GM15510 (cell line): ENCODE measurements around the gene TIMP4.

Experiments
- POLR2A ChIP-seq: IDR thresholded peaks from 3 replicates; pipeline ENCODE4 v1.6.1; 2011; ENCODE audit warnings: borderline replicate concordance; ENCODE audit not compliant: insufficient read length; ENCODE audit errors: extremely low read depth

TIMP4 gene

GRCh38 chr3:12190221-12190807 is 31.6 kb upstream of the TIMP4 start:
- no peak for TF ChIP-seq POLR2A

DNA sequence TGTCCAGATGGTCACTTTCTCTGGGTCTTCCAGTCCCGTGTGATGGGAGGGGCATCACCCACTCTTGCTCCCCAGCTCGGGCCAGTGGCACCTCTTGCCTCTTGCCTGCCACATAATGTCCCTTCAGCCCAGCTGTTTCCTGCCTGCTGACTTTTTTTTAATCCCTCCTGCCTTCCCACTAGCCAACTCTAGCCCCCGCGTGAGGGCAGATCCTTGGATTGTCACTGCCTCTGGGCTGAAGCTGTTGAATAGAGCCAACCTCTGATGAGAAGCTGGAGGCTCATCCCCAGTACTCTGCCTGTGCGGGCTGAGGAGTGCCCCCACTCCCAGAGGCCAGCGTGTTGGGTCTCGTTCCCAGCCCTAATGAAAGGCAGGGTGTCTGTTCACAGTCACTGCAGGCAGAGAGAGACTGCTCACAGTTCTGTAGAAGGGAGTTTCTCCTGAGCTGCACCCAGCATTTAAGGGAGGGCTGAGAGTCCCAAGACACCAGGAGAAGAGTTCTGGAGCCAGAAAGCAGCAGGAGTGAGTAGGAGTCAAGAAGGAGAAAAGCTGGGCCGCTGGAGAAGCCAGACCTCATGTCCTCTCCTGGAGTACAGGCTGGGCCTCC is 30.1 kb upstream of the TIMP4 start:
- no peak for TF ChIP-seq POLR2A

GRCh38 chr3:12188328-12188648 is 29.6 kb upstream of the TIMP4 start:
- TF ChIP-seq POLR2A, result no peak

DNA sequence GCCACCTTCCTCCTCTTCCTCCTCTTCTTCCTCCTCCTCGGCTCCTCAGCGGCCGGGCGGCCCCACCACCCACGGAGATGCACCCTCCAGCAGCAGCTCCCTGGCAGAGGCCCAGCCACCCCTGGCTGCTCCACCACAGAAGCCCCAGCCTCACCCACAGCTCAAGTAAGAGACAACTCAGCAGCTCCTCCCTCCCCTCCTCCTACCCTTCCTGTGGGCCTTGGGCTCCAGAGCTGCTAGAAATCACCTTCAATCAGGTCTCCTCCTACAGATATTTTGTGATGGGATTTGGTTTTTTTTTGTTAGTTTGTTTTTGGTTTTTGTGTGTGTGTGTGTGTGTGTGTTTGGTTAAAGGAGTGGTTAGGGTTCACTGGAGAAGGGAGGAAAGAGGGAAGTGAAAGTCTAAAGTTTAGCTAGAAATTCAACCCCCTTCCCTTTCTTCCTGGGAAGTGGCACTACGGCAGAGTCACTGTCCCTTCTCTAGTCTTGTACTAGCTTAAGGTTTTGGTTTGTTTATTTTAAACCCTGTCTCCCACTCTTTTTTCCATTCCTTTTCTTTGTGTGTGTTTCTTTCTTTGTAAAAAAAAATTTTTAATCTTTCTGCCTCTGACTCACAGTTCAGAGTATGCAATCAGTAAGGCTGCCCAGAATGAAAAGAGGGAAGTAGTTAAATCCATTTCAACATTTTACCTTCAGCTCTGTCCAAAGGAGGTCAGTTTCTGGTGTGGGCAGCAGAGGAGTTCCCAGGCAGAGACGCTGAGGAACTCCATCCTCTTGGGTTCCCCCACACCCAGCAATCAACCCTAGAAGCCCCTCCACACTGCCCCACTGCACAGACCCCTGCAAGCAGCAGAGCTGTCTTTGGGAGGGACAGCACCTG is 29.0 kb upstream of the TIMP4 start:
- no peak for TF ChIP-seq POLR2A

DNA sequence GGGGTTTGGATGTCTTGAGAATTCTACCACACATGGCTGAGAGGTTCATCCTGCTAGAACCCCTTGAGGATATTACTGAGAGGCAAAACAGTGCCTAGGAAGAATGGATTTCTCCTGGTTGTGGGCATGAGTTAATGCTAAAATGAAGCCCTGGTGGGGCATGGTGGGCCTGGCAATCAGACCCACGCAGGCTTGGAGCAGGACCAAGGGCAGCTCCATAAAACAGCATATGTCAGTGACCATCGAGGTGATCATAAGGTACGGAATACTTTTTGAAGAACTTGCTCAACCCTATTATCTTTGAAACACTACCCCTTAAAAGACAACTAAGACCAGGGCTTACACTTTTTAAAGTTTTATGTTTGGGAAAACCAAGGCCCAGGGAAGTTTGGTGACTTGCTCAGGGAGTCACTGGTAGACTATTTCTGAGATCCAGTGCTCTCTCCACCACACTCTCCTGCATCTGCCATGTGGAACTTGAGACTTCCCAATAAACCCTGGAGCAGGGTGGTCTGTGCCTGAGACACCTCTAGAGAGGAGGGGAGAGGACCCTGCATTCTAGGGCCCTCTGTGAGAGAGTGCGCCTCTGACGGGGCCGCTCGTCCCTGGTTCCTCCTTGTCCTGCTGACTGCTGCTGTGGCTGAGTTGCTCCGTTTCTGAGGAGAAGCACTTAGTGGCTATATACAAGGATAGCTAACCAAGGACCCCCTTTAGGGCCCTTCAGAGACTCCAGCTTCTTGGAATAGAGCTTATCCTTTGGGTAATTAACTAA is 28.0 kb upstream of the TIMP4 start:
- TF ChIP-seq POLR2A, result no peak

DNA sequence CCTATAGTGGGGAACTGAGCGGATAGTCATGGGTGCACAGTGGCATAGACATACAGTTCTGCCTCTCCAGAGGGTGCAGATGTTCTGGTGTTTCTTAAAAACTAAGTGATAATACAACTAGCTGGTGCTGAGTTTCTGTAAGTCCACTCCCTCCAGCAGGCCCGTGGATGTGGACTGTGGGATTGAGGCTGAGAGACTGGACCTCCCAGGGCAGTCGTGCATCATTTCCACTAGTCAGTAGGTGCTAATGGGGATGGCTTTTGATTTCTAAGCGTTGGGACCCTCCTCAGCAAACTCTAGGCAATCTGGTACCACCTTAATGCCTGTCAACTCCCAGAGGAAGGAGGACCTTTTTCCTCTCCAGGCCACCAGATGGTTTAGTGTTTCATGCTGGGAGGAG is 27.3 kb upstream of the TIMP4 start:
- TF ChIP-seq POLR2A, result no peak

DNA sequence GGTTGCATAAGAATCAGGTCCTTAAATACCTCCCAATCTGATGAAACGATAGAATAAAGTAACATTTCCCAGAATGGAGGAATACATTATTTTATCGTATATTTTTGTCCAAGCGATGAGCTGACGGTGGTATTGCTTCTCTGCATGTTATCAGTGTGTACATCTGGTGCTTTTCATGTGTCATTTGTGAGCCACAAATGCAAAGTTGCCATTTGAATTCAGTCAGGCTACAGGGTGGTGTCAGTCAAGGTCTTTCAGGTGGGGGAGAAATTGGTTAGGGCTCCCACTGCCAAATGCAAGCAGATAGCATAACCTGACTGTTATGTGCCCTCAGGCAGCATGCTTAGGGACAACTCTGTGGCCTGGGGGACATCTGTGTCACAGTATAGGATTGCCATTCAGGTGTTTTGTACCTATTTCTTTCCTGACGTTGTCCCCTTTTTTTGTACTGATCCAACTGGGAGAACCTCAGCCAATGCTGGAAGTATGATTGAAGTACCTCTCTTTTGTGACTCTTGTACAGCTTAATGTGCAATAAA is 26.5 kb upstream of the TIMP4 start:
- TF ChIP-seq POLR2A, result no peak

GRCh38 chr3:12184541-12184940 is 25.8 kb upstream of the TIMP4 start:
- no peak for TF ChIP-seq POLR2A

GRCh38 chr3:12182687-12183441 is 24.2 kb upstream of the TIMP4 start:
- TF ChIP-seq POLR2A, result no peak

DNA sequence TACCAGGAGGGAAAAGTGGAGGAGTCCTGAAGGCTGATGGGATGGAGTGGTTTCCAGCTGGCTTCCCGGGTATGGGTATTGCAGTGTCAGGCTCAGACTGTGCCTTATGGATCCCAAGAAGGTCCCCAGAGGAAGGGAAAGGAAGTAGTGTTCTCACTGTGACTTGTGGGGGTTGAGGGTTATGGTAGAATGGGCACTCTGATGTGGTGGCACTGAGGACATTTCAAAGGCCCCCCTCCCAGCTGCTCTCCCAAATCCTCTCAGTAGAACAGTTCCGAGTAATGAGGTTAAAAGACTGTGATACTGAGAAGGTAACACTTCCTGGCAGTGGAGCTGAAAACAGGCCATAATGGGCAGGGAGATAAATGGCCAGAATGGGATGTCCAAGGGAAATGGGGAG is 23.1 kb upstream of the TIMP4 start:
- no peak for TF ChIP-seq POLR2A

DNA sequence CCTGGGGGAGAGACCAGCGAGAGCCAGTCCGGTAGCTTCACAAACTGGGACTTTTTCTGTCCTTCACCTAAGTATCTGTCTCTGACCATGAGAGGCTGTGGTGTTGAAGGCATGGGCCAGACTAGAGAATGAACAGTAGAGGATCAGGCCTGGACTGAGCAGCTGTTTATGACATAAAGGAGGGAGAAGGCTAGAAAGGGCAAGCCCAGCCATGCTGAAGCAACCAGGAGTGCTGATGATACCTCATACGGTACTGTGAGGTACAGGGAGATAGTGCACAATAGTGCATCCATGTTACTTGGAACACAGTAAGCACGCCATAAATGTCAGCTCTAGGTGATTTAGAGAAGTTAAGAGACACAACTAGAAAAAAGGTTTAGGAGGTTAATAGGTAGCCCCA is 22.6 kb upstream of the TIMP4 start:
- TF ChIP-seq POLR2A, result no peak

DNA sequence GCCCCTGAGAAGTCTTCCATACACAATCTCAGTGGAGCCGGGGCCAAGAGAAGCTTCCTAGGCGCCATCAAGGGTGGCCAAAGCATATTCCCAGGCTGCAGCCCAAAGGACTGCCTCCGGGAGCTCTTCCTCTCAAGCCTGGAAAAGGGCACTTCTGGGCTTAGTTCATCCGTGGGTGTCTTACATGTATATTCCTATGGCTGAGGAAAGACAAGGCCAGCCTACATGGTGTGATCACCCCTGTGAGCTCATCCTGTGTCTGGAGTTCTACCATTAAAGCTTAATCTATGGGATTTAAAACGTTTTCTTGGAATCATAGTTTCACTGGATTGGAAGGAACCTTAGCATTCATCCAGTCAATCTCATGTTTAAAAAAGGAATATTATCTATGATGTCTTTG is 21.9 kb upstream of the TIMP4 start:
- no peak for TF ChIP-seq POLR2A

DNA sequence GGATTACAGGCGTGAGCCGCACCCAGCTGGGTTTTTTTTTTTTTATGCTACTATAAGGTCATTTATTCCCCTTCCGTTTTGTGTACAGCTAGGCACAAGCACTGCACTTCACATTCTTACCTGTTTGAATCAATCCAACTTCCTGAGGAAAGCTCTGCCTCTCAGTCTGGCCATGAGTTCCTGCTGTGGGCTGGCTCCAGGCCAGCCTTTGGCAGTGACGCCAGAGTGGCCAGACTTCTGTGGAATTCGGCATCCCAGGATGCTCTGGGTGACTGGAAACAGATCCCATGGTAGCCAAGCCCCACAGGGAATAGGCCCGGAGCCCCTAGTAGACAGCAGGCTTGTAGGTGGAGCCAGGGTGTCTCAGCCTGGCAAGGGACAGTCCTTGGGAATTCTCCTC is 21.5 kb upstream of the TIMP4 start:
- no peak for TF ChIP-seq POLR2A

- TF ChIP-seq POLR2A, result no peak
Measured at GRCh38 chr3:12179441-12179840, 20.7 kb upstream of the TIMP4 start.
